ENCODE results near the gene ELMO1.

ELMO1 gene

DNA sequence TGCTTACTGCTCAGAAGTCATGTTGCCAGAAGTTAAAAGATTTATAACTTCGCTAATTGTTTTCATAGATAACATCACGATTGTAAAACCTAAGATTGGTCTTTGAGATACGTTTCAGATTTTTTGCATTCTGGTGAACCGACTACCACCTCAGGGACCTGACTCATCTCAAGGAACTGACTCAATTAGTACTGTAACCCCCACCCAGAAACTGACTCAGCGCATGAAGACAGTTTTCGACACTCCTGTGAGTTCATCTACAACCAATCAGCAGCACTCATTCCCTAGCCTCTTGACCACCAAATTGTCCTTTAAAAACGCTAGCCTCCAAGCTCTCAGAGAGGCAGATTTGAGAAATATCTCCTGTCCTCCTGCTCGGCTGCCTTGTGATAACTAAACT, 72.3 kb downstream of the ELMO1 start:
- Histone ChIP-seq H3K27ac (ENCODE audit: low read length) (no peak overlapping the region), H3K4me3 (ENCODE audit: low read length) (no peak overlapping the region), H3K9me3 (ENCODE audit: control insufficient read depth, insufficient read depth, low read length) (no peaks in the 10 kb centered on the region), H3K36me3 (ENCODE audit: control insufficient read depth, insufficient read depth, low read length) (no peaks in the 10 kb centered on the region), H3K27me3 (ENCODE audit: control insufficient read depth, insufficient read depth, low read length) (no peaks in the 10 kb centered on the region), H3K4me1 (ENCODE audit: control insufficient read depth, insufficient read depth, low read length) (peaks cover 2% of the 10 kb centered on the region; the same call in 1 of the 2 replicates)
- WGBS (ENCODE audit: insufficient coverage, insufficient read length), result no CpG with 5 or more reads among the region's 8 CpGs
- DNase-seq (ENCODE audit: low read depth, low spot score), result no peak

DNA sequence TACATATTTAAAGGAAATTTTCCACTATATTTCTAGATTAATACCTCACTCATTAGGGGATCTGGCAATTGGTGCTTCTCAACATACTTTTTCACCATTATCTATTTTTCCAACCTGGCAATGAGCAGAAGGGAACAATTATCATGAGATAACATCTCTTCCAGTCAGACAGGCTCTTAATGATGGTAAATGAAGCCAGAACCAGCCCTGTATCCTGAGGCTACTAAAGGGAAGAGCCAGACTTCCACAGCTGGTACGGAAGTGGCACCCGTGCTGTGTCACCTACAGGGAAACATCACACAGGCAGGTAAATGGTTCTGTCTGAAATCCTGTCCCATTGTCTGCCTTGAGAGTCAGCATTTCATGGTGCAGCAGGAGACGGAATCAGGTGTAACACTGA, 75.9 kb downstream of the ELMO1 start:
- Histone ChIP-seq H3K9me3 (ENCODE audit: control insufficient read depth, insufficient read depth, low read length) (no peaks in the 10 kb centered on the region), H3K4me3 (ENCODE audit: low read length) (no peak overlapping the region), H3K27ac (ENCODE audit: low read length) (no peak overlapping the region), H3K36me3 (ENCODE audit: control insufficient read depth, insufficient read depth, low read length) (no peaks in the 10 kb centered on the region), H3K27me3 (ENCODE audit: control insufficient read depth, insufficient read depth, low read length) (no peaks in the 10 kb centered on the region), H3K4me1 (ENCODE audit: control insufficient read depth, insufficient read depth, low read length) (no peaks in the 10 kb centered on the region)
- no CpG with 5 or more reads among the region's 3 CpGs for WGBS (ENCODE audit: insufficient coverage, insufficient read length)
- DNase-seq (ENCODE audit: low read depth, low spot score), result no peak

DNA sequence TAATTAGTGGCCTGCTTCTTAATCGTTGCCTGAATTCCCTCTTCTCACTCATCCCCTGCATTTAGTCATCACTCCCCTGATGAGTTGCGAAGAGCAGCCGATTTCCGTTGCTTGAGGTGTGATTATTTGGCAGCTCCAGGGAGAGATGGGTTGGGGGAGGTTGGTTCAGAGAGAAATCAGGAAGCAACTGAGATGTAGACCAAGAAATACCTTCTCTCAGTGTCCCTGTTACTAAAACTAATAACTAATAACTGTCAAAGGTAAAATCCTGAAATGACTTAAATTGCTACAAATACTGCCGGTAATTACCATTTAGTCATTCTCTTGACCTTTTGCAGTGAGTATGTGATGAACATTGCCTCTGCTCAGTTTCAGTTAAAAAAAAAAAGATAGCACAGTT, 76.9 kb downstream of the ELMO1 start:
- no peaks in the 10 kb centered on the region for H3K27me3 ChIP-seq (ENCODE audit: control insufficient read depth, insufficient read depth, low read length)
- no peaks in the 10 kb centered on the region for H3K36me3 ChIP-seq (ENCODE audit: control insufficient read depth, insufficient read depth, low read length)
- no CpG with 5 or more reads among the region's 5 CpGs for WGBS (ENCODE audit: insufficient coverage, insufficient read length)
- no peak overlapping the region for H3K4me3 ChIP-seq (ENCODE audit: low read length)
- H3K4me1 ChIP-seq (ENCODE audit: control insufficient read depth, insufficient read depth, low read length), result no peaks in the 10 kb centered on the region
- DNase-seq (ENCODE audit: low read depth, low spot score), result no peak
- H3K27ac ChIP-seq (ENCODE audit: low read length), result no peak overlapping the region
- no peaks in the 10 kb centered on the region for H3K9me3 ChIP-seq (ENCODE audit: control insufficient read depth, insufficient read depth, low read length)

DNA sequence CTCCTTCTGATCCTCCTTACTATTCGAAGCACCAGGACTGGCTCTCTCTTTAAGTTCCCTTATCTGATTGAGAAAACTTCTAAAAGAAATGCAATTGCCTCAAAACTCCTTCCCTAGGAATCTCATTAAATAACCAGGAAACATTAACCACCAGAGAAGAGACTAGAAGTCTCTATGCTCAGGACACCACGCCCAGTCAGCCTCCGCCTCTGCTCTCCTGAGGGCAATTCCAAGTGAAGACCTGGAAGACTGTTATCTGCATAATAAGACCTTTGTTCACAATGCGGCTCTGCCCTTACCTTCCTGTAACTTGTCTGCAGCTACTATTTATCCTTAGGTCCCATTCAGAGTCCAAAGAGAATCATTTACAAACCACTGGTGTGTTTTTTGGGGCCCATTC, 78.8 kb downstream of the ELMO1 start:
- H3K9me3 ChIP-seq (ENCODE audit: control insufficient read depth, insufficient read depth, low read length), result no peaks in the 10 kb centered on the region
- no peak overlapping the region for H3K4me3 ChIP-seq (ENCODE audit: low read length)
- no peak overlapping the region for H3K27ac ChIP-seq (ENCODE audit: low read length)
- H3K27me3 ChIP-seq (ENCODE audit: control insufficient read depth, insufficient read depth, low read length), result no peaks in the 10 kb centered on the region
- no peaks in the 10 kb centered on the region for H3K4me1 ChIP-seq (ENCODE audit: control insufficient read depth, insufficient read depth, low read length)
- no CpG with 5 or more reads among the region's 4 CpGs for WGBS (ENCODE audit: insufficient coverage, insufficient read length)
- no peaks in the 10 kb centered on the region for H3K36me3 ChIP-seq (ENCODE audit: control insufficient read depth, insufficient read depth, low read length)
- no peak for DNase-seq (ENCODE audit: low read depth, low spot score)

DNA sequence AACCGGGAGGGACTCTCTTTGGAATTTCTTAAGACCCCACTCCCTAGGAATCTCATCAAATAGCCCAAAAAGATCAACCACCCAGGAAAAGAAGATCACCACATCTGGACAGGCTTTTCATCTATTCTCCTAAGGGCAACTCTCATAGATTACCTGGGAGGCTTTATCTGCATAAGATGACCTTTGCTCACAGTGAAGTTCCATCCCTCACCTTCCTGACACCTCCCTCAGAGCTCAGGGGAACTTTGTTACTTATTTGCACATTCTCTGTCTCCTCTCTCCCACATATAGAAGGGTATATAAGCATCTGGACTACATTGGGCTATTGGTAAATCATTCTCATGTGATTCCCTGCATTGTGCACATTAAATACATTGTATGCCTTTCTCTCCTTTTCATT, 80.1 kb downstream of the ELMO1 start:
- DNase-seq (ENCODE audit: low read depth, low spot score), result no peak
- WGBS (ENCODE audit: insufficient coverage, insufficient read length), result no CpG with 5 or more reads among the region's 1 CpG
- Histone ChIP-seq H3K36me3 (ENCODE audit: control insufficient read depth, insufficient read depth, low read length) (no peaks in the 10 kb centered on the region), H3K4me1 (ENCODE audit: control insufficient read depth, insufficient read depth, low read length) (no peaks in the 10 kb centered on the region), H3K27me3 (ENCODE audit: control insufficient read depth, insufficient read depth, low read length) (no peaks in the 10 kb centered on the region), H3K9me3 (ENCODE audit: control insufficient read depth, insufficient read depth, low read length) (no peaks in the 10 kb centered on the region), H3K4me3 (ENCODE audit: low read length) (no peak overlapping the region), H3K27ac (ENCODE audit: low read length) (no peak overlapping the region)

DNA sequence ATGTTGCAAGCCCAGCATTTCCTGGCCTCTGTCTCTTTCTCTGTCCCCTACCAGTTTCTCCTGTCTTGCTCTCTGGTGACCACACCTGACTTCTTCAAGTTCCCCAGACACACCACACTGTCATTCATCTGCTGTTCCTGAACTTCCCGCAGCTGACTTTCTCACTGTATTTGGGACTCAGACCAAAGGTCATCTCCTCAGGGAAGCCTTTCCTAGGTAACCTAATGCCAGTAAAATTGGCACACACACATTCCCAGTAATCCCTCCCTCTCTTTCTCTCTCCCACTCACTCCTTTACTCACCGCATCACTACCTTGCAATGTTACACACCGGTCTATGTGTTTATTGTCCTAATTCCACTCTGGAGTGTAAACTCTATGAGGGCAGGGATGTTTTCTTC, 81.7 kb downstream of the ELMO1 start:
- Histone ChIP-seq H3K27me3 (ENCODE audit: control insufficient read depth, insufficient read depth, low read length) (no peaks in the 10 kb centered on the region), H3K4me3 (ENCODE audit: low read length) (no peak overlapping the region), H3K4me1 (ENCODE audit: control insufficient read depth, insufficient read depth, low read length) (peaks cover 1% of the 10 kb centered on the region; the same call in 1 of the 2 replicates), H3K27ac (ENCODE audit: low read length) (no peak overlapping the region), H3K36me3 (ENCODE audit: control insufficient read depth, insufficient read depth, low read length) (no peaks in the 10 kb centered on the region), H3K9me3 (ENCODE audit: control insufficient read depth, insufficient read depth, low read length) (no peaks in the 10 kb centered on the region)
- 100% methylated on average over 2 of the region's 3 CpGs for WGBS (ENCODE audit: insufficient coverage, insufficient read length)
- no peak for DNase-seq (ENCODE audit: low read depth, low spot score)

DNA sequence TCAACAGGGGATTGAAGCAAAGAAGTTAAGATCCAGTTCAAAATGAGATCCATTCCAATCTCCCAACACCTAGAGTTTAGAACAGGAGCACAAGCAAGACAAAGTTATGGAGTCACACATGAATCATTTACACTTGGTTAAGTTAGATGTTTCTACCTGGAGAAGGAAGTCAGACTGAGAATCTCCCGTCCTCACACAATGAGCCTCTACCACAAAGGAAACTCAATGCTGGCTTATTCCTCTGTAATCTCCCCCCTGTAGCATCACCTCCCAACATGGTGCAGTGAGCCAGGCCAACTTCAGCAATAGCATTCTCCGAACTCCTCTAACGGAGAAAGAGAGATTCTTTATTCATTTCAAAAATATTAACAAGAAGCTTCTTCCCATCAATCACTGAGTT, 82.2 kb downstream of the ELMO1 start:
- no CpG with 5 or more reads among the region's 3 CpGs for WGBS (ENCODE audit: insufficient coverage, insufficient read length)
- Histone ChIP-seq H3K27ac (ENCODE audit: low read length) (no peak overlapping the region), H3K4me3 (ENCODE audit: low read length) (no peak overlapping the region), H3K27me3 (ENCODE audit: control insufficient read depth, insufficient read depth, low read length) (no peaks in the 10 kb centered on the region), H3K4me1 (ENCODE audit: control insufficient read depth, insufficient read depth, low read length) (peaks cover 1% of the 10 kb centered on the region; the same call in 1 of the 2 replicates), H3K9me3 (ENCODE audit: control insufficient read depth, insufficient read depth, low read length) (no peaks in the 10 kb centered on the region), H3K36me3 (ENCODE audit: control insufficient read depth, insufficient read depth, low read length) (no peaks in the 10 kb centered on the region)
- DNase-seq (ENCODE audit: low read depth, low spot score), result no peak

DNA sequence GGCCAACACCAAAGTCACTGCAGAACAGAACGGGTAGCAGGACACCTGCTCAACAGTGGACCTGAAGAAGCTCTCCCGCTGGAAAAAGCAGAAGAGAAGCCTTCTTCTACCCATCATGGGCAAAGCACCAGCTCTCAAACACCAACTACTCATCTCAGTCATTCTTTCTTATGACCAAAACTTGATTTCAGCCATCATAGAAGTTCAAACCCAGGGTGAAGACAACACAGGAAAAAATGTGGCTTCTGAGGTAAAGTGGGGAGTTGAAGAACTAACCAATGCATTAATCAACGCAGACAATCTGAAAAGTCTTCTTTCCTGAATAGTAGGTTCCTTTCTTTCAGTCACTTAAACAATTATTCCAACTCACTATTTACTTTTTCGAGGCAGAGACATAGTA, 83.3 kb downstream of the ELMO1 start:
- peaks cover 1% of the 10 kb centered on the region; the same call in 1 of the 2 replicates for H3K4me1 ChIP-seq (ENCODE audit: control insufficient read depth, insufficient read depth, low read length)
- no peaks in the 10 kb centered on the region for H3K9me3 ChIP-seq (ENCODE audit: control insufficient read depth, insufficient read depth, low read length)
- H3K27me3 ChIP-seq (ENCODE audit: control insufficient read depth, insufficient read depth, low read length), result no peaks in the 10 kb centered on the region
- no peak overlapping the region for H3K4me3 ChIP-seq (ENCODE audit: low read length)
- no peak overlapping the region for H3K27ac ChIP-seq (ENCODE audit: low read length)
- H3K36me3 ChIP-seq (ENCODE audit: control insufficient read depth, insufficient read depth, low read length), result no peaks in the 10 kb centered on the region
- no peak for DNase-seq (ENCODE audit: low read depth, low spot score)
- WGBS (ENCODE audit: insufficient coverage, insufficient read length), result no CpG with 5 or more reads among the region's 4 CpGs

DNA sequence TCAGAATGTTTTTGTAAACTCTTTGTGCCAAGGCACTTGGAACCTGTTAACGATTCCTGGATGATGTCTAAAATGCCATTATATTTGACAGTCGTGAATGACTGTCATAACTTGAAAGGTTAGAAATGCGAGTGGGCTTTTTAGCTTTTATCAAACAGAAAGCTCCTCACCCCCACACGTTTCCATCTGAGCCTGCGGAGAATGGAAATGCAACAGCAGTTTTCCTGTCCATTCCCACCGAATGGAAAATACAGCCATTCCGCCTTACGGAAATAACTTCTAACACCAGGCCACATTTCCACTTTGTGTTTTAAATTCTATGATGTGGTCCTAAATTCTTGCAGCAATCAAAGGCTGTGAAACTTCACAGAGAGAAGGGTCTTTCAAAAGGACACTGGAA, 83.8 kb downstream of the ELMO1 start:
- no peaks in the 10 kb centered on the region for H3K9me3 ChIP-seq (ENCODE audit: control insufficient read depth, insufficient read depth, low read length)
- H3K4me3 ChIP-seq (ENCODE audit: low read length), result no peak overlapping the region
- H3K27ac ChIP-seq (ENCODE audit: low read length), result no peak overlapping the region
- no CpG with 5 or more reads among the region's 8 CpGs for WGBS (ENCODE audit: insufficient coverage, insufficient read length)
- H3K27me3 ChIP-seq (ENCODE audit: control insufficient read depth, insufficient read depth, low read length), result no peaks in the 10 kb centered on the region
- peaks cover 1% of the 10 kb centered on the region; the same call in 1 of the 2 replicates for H3K4me1 ChIP-seq (ENCODE audit: control insufficient read depth, insufficient read depth, low read length)
- no peaks in the 10 kb centered on the region for H3K36me3 ChIP-seq (ENCODE audit: control insufficient read depth, insufficient read depth, low read length)
- DNase-seq (ENCODE audit: low read depth, low spot score), result no peak

DNA sequence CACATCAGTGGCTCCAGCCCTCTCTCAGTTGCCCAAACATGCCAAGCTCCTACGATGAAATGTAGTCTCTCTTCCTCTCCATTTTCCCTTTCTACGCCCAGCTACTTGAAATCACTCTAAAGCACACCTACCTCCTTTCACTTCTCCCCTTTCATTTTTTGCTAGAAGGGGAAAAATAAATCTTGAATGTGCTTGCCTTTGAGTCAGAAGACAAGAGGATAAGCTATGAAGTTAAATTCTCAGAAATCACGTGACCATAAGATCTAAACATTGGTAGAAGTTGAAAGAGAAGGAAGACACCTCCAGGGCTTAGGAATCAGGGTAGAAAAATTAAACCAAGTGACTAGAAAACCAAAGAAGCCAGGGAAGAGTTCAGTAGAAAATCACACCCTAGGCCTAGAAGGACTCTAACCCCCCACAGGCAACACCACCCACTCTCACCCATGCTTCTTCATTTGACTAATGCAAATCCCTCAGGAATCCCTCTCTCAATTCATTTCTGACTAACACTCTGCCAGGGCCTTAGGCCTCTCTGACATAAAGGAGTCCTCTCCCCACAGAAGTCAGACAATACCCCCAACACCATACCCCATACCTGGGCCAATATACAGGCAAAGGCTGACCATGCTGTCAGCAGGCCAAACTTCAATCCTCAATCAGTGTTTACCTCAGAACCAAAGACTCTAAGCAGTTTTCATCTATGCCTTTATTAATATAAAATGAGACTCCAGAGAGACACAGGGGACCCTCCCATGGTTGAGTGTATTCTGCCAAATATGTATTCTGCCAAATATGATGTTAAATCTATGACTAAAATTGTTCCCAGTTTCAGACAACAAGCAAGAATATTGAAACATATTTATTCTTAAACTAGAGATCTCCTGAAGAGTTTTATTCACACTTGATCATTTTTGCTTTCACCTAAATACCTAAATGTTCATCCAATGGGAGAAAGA, 84.8 kb downstream of the ELMO1 start:
- Histone ChIP-seq H3K4me1 (ENCODE audit: control insufficient read depth, insufficient read depth, low read length) (peaks cover 1% of the 10 kb centered on the region; the same call in 1 of the 2 replicates), H3K9me3 (ENCODE audit: control insufficient read depth, insufficient read depth, low read length) (no peaks in the 10 kb centered on the region), H3K36me3 (ENCODE audit: control insufficient read depth, insufficient read depth, low read length) (no peaks in the 10 kb centered on the region), H3K27me3 (ENCODE audit: control insufficient read depth, insufficient read depth, low read length) (no peaks in the 10 kb centered on the region), H3K4me3 (ENCODE audit: low read length) (no peak overlapping the region), H3K27ac (ENCODE audit: low read length) (no peak overlapping the region)
- WGBS (ENCODE audit: insufficient coverage, insufficient read length), result no CpG with 5 or more reads among the region's 3 CpGs
- no peak for DNase-seq (ENCODE audit: low read depth, low spot score)

DNA sequence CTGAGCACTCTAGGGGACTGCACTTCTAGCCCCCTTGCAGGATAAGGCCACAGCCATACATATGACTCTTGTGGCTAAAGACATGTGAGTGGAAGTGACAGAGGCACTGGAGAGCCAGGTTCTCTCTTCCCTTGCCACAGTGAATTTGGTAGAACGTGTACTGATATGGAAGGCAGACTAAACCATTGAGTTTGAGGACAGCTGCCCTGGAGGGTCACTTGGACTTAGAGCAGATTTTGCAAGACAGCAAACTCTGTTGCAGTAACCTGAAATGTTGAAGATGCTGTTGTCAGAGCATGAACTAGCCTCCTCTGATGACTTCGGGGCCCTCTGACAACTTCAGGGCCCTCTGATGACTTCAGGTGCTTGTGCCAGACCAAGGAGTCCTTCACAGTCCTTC, 85.9 kb downstream of the ELMO1 start:
- no peaks in the 10 kb centered on the region for H3K36me3 ChIP-seq (ENCODE audit: control insufficient read depth, insufficient read depth, low read length)
- H3K27me3 ChIP-seq (ENCODE audit: control insufficient read depth, insufficient read depth, low read length), result no peaks in the 10 kb centered on the region
- H3K4me1 ChIP-seq (ENCODE audit: control insufficient read depth, insufficient read depth, low read length), result peaks cover 1% of the 10 kb centered on the region; the same call in 1 of the 2 replicates
- WGBS (ENCODE audit: insufficient coverage, insufficient read length), result no CpG with 5 or more reads among the region's 2 CpGs
- no peak for DNase-seq (ENCODE audit: low read depth, low spot score)
- H3K4me3 ChIP-seq (ENCODE audit: low read length), result no peak overlapping the region
- H3K9me3 ChIP-seq (ENCODE audit: control insufficient read depth, insufficient read depth, low read length), result no peaks in the 10 kb centered on the region
- H3K27ac ChIP-seq (ENCODE audit: low read length), result no peak overlapping the region

Measured in iPS DF 6.9 (cell line).